Amygdala (tissue), 56 donors: ENCODE results near the gene CELA3B.
"Not testable (repeated sequence)": the region's sequence is repeated elsewhere in the genome, so short reads cannot be mapped to it uniquely, and the experiment has no call there.

Experiments used
- DNase-seq, 56 donors: peaks; one replicate each; lab custom pipeline; 2025; lab: John Stamatoyannopoulos, UW

The CELA3B gene

DNA sequence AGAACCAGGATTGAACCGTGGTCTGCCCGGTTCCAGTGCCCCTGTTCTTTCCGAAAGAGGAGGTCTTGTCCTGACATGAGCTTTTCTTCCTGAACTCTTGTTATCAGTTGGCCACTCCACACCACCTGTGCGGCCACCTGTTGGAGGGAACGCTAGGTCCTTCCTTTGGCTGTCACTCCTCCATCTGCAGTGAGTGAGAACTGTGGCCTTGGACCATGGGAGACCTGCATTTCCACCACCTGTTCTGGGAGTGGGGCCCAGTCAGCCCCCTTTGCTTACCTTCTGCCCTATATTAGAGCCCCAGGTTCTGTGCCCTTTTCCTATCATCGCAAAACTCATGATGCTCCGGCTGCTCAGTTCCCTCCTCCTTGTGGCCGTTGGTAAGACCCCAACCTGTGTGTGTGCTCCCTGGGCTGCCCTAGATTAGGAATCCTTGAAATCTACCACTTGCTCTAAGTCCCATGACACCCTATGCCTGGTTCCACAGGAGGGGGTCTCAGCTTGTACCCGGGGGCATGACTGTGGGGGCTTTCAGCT lies at the start of gene CELA3B:
TSS of gene CELA3B (plus strand) at position 320 of the 537 bp plus-strand sequence. CDS start at position 338, 18 bp downstream.
- not testable (repeated sequence) for DNase-seq

GRCh38 chr1:21927533-21928237 lies 49.1 kb upstream of the CELA3B start:
- no peak for DNase-seq

GRCh38 chr1:21930080-21930571 lies 46.7 kb upstream of the CELA3B start:
- no peak for DNase-seq

DNA sequence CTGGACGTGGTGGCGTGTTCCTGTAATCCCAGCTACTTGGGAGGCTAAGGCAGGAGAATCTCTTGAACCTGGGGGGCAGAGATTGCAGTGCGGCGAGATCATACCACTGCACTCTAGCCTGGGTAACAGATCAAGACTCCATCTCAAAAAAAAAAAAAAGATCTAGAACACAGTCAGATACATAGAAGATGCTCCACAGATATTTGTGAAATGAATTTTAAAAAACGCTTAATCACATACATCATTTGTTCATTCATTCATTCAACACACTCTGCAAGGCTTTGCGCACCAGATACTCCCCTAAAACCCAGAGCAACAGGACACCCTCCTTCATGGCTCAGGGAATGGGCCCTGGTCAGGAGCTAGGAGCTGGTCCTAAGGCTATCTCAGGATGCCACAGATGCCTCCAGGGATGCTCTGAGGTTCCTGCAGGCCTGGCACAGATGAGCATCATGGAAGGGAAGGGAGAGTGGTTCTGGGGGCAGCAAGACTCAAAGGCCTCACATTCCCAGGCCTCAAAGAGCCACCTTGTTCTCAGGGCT lies 46.1 kb upstream of the CELA3B start:
- no peak for DNase-seq

GRCh38 chr1:21931171-21932093 lies 45.4 kb upstream of the CELA3B start:
- DNase-seq = no peak

- DNase-seq = no peak
Observed at GRCh38 chr1:21932127-21932526, 44.7 kb upstream of the CELA3B start.

DNA sequence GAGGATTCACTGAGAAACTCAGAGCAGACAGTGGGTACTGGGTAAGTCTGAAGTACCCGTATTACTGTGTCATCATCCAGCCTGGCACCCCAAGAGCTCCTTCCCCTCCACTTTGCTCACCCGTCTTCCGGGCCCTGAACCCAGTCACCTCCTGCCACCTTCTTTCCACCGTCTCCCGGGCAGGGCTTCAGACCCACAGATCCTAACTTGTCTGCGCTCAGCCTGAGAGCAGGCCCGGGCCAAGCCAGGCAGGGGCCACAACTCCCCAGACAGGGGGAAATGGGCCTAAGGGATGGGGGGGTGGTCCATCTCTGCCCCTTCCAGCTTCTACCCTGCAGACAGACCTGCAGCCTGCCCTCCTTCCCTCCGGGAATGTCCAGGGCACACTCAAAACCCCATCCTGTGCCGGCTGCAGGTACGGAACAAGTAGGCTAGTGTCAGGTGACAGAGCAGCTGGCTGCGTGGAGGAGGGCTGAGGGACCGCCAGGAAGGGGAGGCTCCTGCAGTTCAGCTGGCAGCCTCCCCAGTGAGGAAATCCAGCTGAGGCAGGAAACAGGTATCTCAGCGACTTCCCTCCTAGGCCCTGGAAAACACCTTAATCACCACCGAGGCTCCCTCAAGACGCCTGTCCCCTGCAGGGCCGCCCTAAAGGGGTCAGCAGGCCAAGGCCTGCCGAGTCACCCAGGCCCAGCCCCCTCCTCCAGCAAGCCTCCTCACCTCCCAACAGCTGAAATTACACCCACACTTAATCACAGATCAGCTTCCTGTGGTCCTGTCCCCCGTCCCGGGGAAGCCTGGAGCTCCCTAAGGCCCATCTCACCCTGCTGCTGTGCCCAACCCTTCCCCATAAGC lies 43.2 kb upstream of the CELA3B start:
- no peak for DNase-seq

DNA sequence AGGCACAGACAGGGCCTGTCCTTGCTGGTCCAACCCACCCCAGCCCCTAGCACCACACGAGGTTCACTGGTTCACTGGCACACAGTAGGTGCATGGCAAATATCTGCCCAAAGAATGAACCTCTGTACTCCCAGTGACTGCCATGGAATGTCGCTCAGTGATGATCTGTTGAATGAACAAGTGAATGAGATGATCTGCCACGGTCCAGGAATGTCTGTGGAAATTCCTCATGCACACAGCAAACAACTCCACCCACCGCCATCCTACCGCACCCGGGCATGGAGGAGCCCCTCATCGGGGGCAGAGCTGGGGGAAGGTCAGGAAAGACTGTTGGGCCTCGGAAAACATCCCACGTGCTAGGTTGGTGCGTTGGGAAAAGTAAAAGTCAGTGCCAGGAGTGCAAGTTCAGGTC lies 41.4 kb upstream of the CELA3B start:
- DNase-seq = no peak

DNA sequence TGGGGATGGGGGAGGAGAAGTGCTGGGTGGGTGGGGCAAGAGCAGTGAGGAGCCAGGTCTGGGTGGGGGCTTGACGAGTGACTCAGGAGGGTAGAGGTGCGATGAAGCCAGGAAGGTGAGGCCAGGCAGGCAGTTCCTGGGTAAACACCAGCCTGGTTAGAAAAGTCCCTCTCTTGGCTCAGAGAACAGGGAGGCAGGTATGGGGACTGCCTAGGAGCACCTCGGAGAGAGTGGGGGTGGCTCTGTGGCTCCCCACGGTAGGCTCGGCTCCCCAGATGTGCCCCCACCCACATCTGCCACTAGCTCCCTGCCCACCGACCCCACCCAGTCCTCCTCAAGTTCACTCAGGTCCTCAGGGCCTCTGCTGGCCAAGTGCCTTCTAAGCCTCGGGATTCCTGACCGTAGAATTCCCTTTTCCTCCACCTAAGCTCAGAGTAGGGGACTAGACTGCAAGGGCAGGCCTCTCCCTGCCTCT lies 40.9 kb upstream of the CELA3B start:
- DNase-seq = no peak

DNA sequence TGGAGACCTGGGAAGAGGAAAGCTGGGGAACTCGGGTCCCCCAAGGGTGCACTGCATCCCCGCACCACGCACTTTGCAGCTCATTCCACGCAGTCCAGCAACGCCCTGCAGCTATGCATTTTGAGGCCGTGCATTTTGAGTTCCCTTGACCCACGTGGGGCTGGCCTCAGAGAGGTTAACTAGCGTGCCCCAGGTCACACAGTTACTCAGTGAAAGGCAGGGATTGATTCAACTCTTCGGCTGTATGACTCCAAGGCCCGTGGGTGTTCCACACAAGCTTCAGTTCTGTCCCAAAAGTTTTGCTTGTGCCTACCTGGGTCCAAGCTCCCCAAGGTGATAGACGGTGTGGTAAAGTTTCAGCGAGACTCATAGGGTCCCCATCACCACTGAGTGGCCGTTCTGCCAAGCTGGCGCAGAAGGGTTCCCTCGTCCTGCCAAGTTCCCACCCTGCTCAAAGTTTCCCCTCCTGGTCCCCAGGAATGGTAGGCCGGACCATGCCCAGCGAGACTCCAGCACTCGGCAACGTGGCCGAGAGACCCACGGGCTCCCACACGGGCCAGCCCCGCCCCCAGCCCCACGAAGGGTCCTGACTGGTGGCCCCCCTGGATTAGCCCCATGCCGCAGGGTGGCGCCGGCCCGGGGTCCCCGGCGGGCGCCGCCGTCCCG lies 40.3 kb upstream of the CELA3B start:
- DNase-seq = peak in 3 of 56 donors; percentile 33 to 48 (median 38)

- DNase-seq = no peak
Observed at GRCh38 chr1:21937034-21937371, 39.8 kb upstream of the CELA3B start, which contains the start of gene HSPG2. TSS of gene HSPG2 (minus strand) at chr1:21937310. CDS start at chr1:21937217, 93 bp downstream.

- DNase-seq = peak in 55 of 56 donors; percentile 12 to 92 (median 69)
Observed at GRCh38 chr1:21937372-21938121, 39.3 kb upstream of the CELA3B start.

DNA sequence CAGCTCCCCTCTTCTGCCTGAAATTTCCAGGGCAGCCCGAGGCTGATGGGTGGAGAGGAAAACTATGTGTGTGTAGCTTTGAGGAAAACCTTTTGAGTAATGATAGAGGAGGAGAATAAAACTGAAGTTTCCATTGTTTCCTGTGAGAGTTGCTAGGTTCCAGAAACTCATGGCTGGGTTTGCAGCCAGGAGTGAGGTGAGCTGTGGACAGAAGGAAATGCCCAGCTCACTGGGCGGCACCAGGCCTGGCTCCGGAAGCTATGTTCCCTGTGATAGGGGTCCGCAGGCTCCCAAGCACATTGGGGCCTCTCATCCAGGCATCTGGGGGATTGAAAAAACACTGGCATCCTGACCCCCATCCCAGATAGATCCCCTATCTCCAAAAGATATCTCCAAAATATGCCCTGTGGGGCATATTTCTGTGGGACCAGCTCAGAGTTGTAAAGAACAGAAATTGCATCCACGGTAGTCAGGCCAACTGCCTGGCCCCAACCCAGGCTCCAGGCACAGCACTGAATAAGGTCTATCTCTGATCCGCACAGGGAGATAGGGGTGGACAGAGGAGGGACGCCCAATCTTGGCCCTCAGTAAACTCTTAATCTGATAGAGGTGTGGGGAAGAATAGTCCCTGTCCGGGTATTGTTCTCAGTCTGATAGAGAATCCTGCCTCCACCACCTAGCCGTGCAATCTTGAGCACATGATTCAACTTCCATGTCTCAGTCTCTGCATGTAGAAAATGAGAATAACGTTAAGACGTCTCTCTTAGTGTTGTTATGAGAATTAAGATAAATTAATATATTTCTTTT lies 37.9 kb upstream of the CELA3B start:
- no peak for DNase-seq

DNA sequence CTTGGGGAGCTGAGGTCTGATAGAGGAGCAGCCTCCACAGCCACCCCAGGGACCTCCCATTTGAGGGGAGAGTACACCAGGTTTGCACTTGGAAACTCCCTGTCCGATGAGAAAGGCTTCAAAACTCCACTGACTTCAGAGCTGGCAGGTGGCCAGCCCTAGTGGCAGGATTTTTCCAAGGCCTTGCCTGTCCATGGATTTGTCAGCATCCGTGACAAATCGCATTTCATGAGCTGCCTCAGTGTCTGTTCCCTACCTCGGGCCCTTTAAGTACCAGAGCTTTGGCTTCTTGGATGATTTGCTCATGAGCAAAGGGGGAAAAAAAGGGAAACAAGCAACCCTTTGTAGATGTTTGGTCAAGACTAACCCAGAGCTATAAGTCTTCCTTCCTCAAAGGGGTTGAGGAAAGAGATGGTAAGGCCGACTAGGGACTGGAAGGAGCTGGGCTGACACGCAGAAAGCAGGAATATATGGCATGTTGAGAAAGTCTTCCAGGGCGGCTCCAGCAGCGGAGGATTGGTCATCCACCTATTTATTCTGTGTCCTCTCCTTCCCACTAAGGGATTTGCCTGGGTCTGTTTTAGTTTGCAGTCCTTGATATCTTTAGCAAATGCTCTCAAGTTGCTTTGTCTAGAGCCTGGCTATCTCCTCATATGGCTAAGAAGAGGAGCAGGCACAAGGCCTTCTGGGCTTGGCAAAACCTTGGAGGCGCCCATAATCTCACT lies 37.0 kb upstream of the CELA3B start:
- DNase-seq = peak in 43 of 56 donors; percentile 6 to 73 (median 38)

- DNase-seq = no peak
Observed at GRCh38 chr1:21940492-21940891, 36.3 kb upstream of the CELA3B start.

DNA sequence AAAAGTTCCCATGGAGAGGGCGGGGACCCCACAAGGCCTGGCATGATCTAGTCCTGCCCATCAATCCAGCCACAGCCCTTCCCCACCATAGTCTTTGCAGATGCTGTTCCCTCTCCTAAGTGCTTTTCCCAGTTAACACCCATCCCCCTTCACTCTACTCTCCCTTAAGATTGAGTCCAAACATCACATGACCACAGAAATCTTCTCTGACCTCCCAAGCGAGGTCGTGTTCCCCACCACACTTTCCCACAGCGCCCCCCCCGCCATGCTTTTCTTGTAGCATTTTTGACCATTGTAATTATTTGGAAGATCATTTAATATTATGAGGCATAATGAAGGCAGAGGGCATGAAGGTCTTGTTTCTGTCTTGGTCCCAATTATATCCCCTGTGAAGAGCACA lies 35.5 kb upstream of the CELA3B start:
- DNase-seq = no peak

DNA sequence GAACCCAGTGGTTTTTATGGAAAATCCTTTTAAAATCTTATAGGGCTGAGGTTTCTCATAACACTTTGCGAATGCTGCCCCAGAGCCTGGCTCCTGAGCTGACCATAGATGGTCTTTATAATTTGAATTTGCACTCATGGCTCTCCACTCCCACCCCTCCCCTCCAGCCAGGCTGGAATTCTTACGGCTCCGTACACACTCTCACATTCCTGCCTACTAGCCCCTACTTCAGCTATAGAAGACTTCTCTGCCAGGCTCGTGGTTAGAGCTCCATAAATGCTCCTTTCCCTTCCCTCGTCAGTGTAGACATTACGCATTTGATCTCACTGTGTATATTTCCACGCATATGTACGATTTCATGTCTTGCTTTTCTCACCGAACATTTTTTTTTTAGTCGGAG lies 34.4 kb upstream of the CELA3B start:
- DNase-seq = no peak
